CD8-positive, alpha-beta memory T cell (primary cell): ENCODE measurements around the gene TMEM130. TPM values are rescaled to one million over a fixed set of nuclear protein-coding genes. Genes with fewer than 3 reads are reported as not detected.
A peak's percentile ranks its signal among the peaks of the same experiment; 100 is the strongest.
"Not testable (repeated sequence)": the region's sequence is repeated elsewhere in the genome, so short reads cannot be mapped to it uniquely, and the experiment has no call there.

Experiments used
- CTCF ChIA-PET: fragments of 350-600 bp; sonication (Branson Sonifier 250); formaldehyde crosslinking; loops from one replicate; lab custom pipeline; 2021; ENCODE audit warnings: antibody characterized with exemption; lab: Charles Lee
- POLR2A ChIA-PET: fragments of 350-600 bp; sonication (Branson Sonifier 250); formaldehyde crosslinking; loops from one replicate; lab custom pipeline; 2021; ENCODE audit warnings: antibody characterized with exemption; lab: Charles Lee
- DNase-seq, 5 donors: peaks; one replicate each; pipeline versions ENCODE4 v3.0.0 to v3.0.0-alpha.2; 2020 to 2022; ENCODE audit warnings: mixed read lengths in 1 of 5
- H3K27ac ChIP-seq: one replicate; pipeline ENCODE4 v1.7.0; 2013; ENCODE audit warnings: low read depth, mild to moderate bottlenecking, low read length, moderate library complexity
- H3K27me3 ChIP-seq: 2 replicates; pipeline ENCODE4 v1.7.0; 2013; ENCODE audit warnings: low read length, mild to moderate bottlenecking; ENCODE audit not compliant: insufficient read depth, poor library complexity, severe bottlenecking
- H3K36me3 ChIP-seq: 2 replicates; pipeline ENCODE4 v1.7.0; 2013; ENCODE audit warnings: mild to moderate bottlenecking, low read length, moderate library complexity; ENCODE audit not compliant: insufficient read depth
- H3K4me1 ChIP-seq: 2 replicates; pipeline ENCODE4 v1.7.0; 2013; ENCODE audit warnings: mild to moderate bottlenecking, low read length, moderate library complexity; ENCODE audit not compliant: insufficient read depth
- H3K4me3 ChIP-seq: 2 replicates; pipeline ENCODE4 v1.7.0; 2013; ENCODE audit warnings: mild to moderate bottlenecking, low read length
- H3K9me3 ChIP-seq: 2 replicates; pipeline ENCODE4 v1.7.0; 2013; ENCODE audit warnings: mild to moderate bottlenecking, low read length
- H3K27ac Mint-ChIP-seq, 8 donors: one replicate each; pipeline ENCODE4 v1.8.0; 2020 to 2021; ENCODE audit warnings: mixed read lengths in 8 of 8, mild to moderate bottlenecking in 6 of 8, inconsistent platforms in 3 of 8, moderate library complexity in 3 of 8
- H3K27me3 Mint-ChIP-seq, 2 donors: one replicate each; pipeline ENCODE4 v1.8.0; 2020 to 2021; ENCODE audit warnings: mixed read lengths in 2 of 2, mild to moderate bottlenecking in 1 of 2, moderate library complexity in 1 of 2
- H3K36me3 Mint-ChIP-seq, 3 donors: one replicate each; pipeline ENCODE4 v1.8.0; 2020 to 2021; ENCODE audit warnings: mixed read lengths in 3 of 3, inconsistent platforms in 1 of 3, mild to moderate bottlenecking in 1 of 3
- H3K4me1 Mint-ChIP-seq, 3 donors: one replicate each; pipeline ENCODE4 v1.8.0; 2020 to 2021; ENCODE audit warnings: mixed read lengths in 3 of 3, inconsistent platforms in 1 of 3, mild to moderate bottlenecking in 1 of 3
- H3K4me3 Mint-ChIP-seq, 7 donors: one replicate each; pipeline ENCODE4 v1.8.0; 2020 to 2021; ENCODE audit warnings: mixed read lengths in 7 of 7, mild to moderate bottlenecking in 6 of 7, moderate library complexity in 4 of 7, inconsistent platforms in 2 of 7
- H3K9me3 Mint-ChIP-seq, 5 donors: one replicate each; pipeline ENCODE4 v1.8.0; 2020 to 2022; ENCODE audit warnings: mixed read lengths in 5 of 5, mild to moderate bottlenecking in 3 of 5, moderate library complexity in 2 of 5, inconsistent platforms in 1 of 5
- polyA plus RNA-seq: library from polyadenylated mRNA; unstranded; fragments of 300-500 nt; fragmentation: Illumina TruSeq; gene quantifications from one replicate; pipeline ENCODE4 v1.2.3, GENCODE V29; 2021
- total RNA-seq, 2 experiments: library from RNA; stranded (reverse); gene quantifications; one replicate each; pipeline ENCODE4 v1.2.3, GENCODE V29; 2021

The TMEM130 gene
- total and polyA plus RNA-seq, 3 experiments from 2014 or later: not detected

GRCh38 chr7:98862203-98862602, 7.6 kb downstream of the TMEM130 start:
- DNase-seq: no peak
- Histone ChIP-seq H3K27me3 (peaks cover 3% of the 10 kb centered on the region), H3K27ac (no peak overlapping the region), H3K4me3 (no peak overlapping the region), H3K9me3 (no peaks in the 10 kb centered on the region), H3K36me3 (no peaks in the 10 kb centered on the region), H3K4me1 (no peaks in the 10 kb centered on the region)
- H3K36me3 Mint-ChIP-seq: peaks cover 0 to 3% (median 0%) of the 10 kb centered on the region in 3 donors
- POLR2A ChIA-PET: no interaction called here
- H3K9me3 Mint-ChIP-seq: no peaks in the 10 kb centered on the region
- H3K27ac Mint-ChIP-seq: peak overlapping the region in 1 of 8 donors; percentile 70
- no peaks in the 10 kb centered on the region for H3K4me1 Mint-ChIP-seq
- CTCF ChIA-PET: no interaction called here
- no peak overlapping the region for H3K4me3 Mint-ChIP-seq
- H3K27me3 Mint-ChIP-seq: peaks cover 15 to 16% of the 10 kb centered on the region in 2 donors

- Mint-ChIP-seq H3K9me3 (no peaks in the 10 kb centered on the region), H3K4me1 (no peaks in the 10 kb centered on the region), H3K36me3 (peaks cover 0 to 3% (median 0%) of the 10 kb centered on the region in 3 donors), H3K27me3 (peaks cover 14 to 20% of the 10 kb centered on the region in 2 donors), H3K27ac (no peak overlapping the region), H3K4me3 (no peak overlapping the region)
- no peaks in the 10 kb centered on the region for H3K9me3 ChIP-seq
- no peaks in the 10 kb centered on the region for H3K4me1 ChIP-seq
- H3K36me3 ChIP-seq: no peaks in the 10 kb centered on the region
- ChIA-PET CTCF (interaction anchor here (1.2 kb wide), 1 partner anchor 19 kb away, joined by 3 read pairs; no protein-coding TSS in a partner anchor), POLR2A (no interaction called here)
- no peak overlapping the region for H3K27ac ChIP-seq
- peaks cover 3% of the 10 kb centered on the region for H3K27me3 ChIP-seq
- H3K4me3 ChIP-seq: no peak overlapping the region
- DNase-seq: no peak
These were observed 9.7 kb downstream of the TMEM130 start for GRCh38 chr7:98860071-98860470.

GRCh38 chr7:98855610-98856422, 14.0 kb downstream of the TMEM130 start:
- Mint-ChIP-seq H3K4me1 (no peaks in the 10 kb centered on the region), H3K4me3 (no peak overlapping the region), H3K9me3 (no peaks in the 10 kb centered on the region), H3K27ac (no peak overlapping the region), H3K27me3 (peaks cover 17 to 35% of the 10 kb centered on the region in 2 donors), H3K36me3 (peaks cover 0 to 3% (median 0%) of the 10 kb centered on the region in 3 donors)
- ChIA-PET CTCF (no interaction called here), POLR2A (no interaction called here)
- no peak for DNase-seq
- Histone ChIP-seq H3K36me3 (no peaks in the 10 kb centered on the region), H3K27ac (no peak overlapping the region), H3K4me3 (no peak overlapping the region), H3K9me3 (no peaks in the 10 kb centered on the region), H3K27me3 (no peaks in the 10 kb centered on the region), H3K4me1 (no peaks in the 10 kb centered on the region)

GRCh38 chr7:98852826-98853225, 17.0 kb downstream of the TMEM130 start:
- no peak for DNase-seq
- H3K27ac Mint-ChIP-seq: no peak overlapping the region
- ChIA-PET CTCF (no interaction called here), POLR2A (no interaction called here)
- H3K4me1 Mint-ChIP-seq: no peaks in the 10 kb centered on the region
- H3K4me3 Mint-ChIP-seq: no peak overlapping the region
- H3K36me3 ChIP-seq: no peaks in the 10 kb centered on the region
- no peak overlapping the region for H3K27ac ChIP-seq
- no peaks in the 10 kb centered on the region for H3K9me3 ChIP-seq
- H3K36me3 Mint-ChIP-seq: peaks cover 0 to 9% (median 0%) of the 10 kb centered on the region in 3 donors
- no peaks in the 10 kb centered on the region for H3K27me3 ChIP-seq
- H3K27me3 Mint-ChIP-seq: peaks cover 5 to 23% of the 10 kb centered on the region in 2 donors
- peaks cover 0 to 9% (median 0%) of the 10 kb centered on the region in 5 donors for H3K9me3 Mint-ChIP-seq
- no peak overlapping the region for H3K4me3 ChIP-seq
- H3K4me1 ChIP-seq: no peaks in the 10 kb centered on the region

- CTCF ChIA-PET: no interaction called here
- H3K36me3 Mint-ChIP-seq: peaks cover 0 to 9% (median 0%) of the 10 kb centered on the region in 3 donors
- H3K27ac Mint-ChIP-seq: no peak overlapping the region
- H3K27me3 ChIP-seq: no peaks in the 10 kb centered on the region
- DNase-seq: no peak
- no peaks in the 10 kb centered on the region for H3K36me3 ChIP-seq
- H3K4me3 Mint-ChIP-seq: no peak overlapping the region
- no peak overlapping the region for H3K4me3 ChIP-seq
- POLR2A ChIA-PET: no interaction called here
- no peaks in the 10 kb centered on the region for H3K9me3 ChIP-seq
- H3K9me3 Mint-ChIP-seq: peaks cover 0 to 9% (median 0%) of the 10 kb centered on the region in 5 donors
- no peaks in the 10 kb centered on the region for H3K4me1 ChIP-seq
- H3K27ac ChIP-seq: no peak overlapping the region
- no peaks in the 10 kb centered on the region for H3K4me1 Mint-ChIP-seq
- H3K27me3 Mint-ChIP-seq: peaks cover 3 to 18% of the 10 kb centered on the region in 2 donors
These were observed 20.9 kb downstream of the TMEM130 start for GRCh38 chr7:98848918-98849317.

- H3K4me1 ChIP-seq, H3K36me3 ChIP-seq, H3K27me3 ChIP-seq, H3K9me3 ChIP-seq, H3K4me1 Mint-ChIP-seq, H3K4me3 ChIP-seq, H3K36me3 Mint-ChIP-seq, H3K9me3 Mint-ChIP-seq, H3K27ac Mint-ChIP-seq, H3K4me3 Mint-ChIP-seq, H3K27ac ChIP-seq, POLR2A ChIA-PET, DNase-seq: not testable (repeated sequence)
- H3K27me3 Mint-ChIP-seq: peaks cover 10 to 16% of the 10 kb centered on the region in 2 donors
- CTCF ChIA-PET: interaction anchor here (0.6 to 4.2 kb wide), 9 partner anchors 11 to 821 kb away, joined by 3 to 27 read pairs (median 3); no protein-coding TSS in a partner anchor
These were observed 27.3 kb downstream of the TMEM130 start for GRCh38 chr7:98842552-98842951.

- ChIA-PET POLR2A (no interaction called here), CTCF (interaction anchor here (0.7 to 4.2 kb wide), 15 partner anchors 9 to 820 kb away, joined by 3 to 27 read pairs (median 3); no protein-coding TSS in a partner anchor)
- Histone ChIP-seq H3K4me1 (no peaks in the 10 kb centered on the region), H3K9me3 (no peaks in the 10 kb centered on the region), H3K27me3 (no peaks in the 10 kb centered on the region), H3K27ac (no peak overlapping the region), H3K36me3 (no peaks in the 10 kb centered on the region), H3K4me3 (no peak overlapping the region)
- Mint-ChIP-seq H3K36me3 (no peaks in the 10 kb centered on the region), H3K4me3 (no peak overlapping the region), H3K27me3 (peaks cover 12 to 21% of the 10 kb centered on the region in 2 donors), H3K9me3 (no peaks in the 10 kb centered on the region), H3K4me1 (no peaks in the 10 kb centered on the region), H3K27ac (no peak overlapping the region)
- DNase-seq: peak; percentile 44 to 74 (median 57)
These were observed 28.4 kb downstream of the TMEM130 start for GRCh38 chr7:98841179-98841997.

- no peak for DNase-seq
- Histone ChIP-seq H3K9me3 (no peaks in the 10 kb centered on the region), H3K36me3 (no peaks in the 10 kb centered on the region), H3K4me1 (no peaks in the 10 kb centered on the region), H3K4me3 (no peak overlapping the region), H3K27ac (no peak overlapping the region), H3K27me3 (no peaks in the 10 kb centered on the region)
- Mint-ChIP-seq H3K36me3 (no peaks in the 10 kb centered on the region), H3K27me3 (peaks cover 12 to 21% of the 10 kb centered on the region in 2 donors), H3K9me3 (no peaks in the 10 kb centered on the region), H3K4me3 (no peak overlapping the region), H3K4me1 (no peaks in the 10 kb centered on the region), H3K27ac (no peak overlapping the region)
- ChIA-PET POLR2A (no interaction called here), CTCF (interaction anchor here (0.7 to 4.2 kb wide), 9 partner anchors 9 to 415 kb away, joined by 3 to 27 read pairs (median 4); no protein-coding TSS in a partner anchor)
These were observed 29.1 kb downstream of the TMEM130 start for GRCh38 chr7:98840722-98841121.
